Ascending aorta (tissue), 2 donors: ENCODE results near the gene PAM16. TPM values are rescaled to one million over a fixed set of nuclear protein-coding genes. Genes with fewer than 3 reads are reported as not detected.
"Not testable (repeated sequence)": the region's sequence is repeated elsewhere in the genome, so short reads cannot be mapped to it uniquely, and the experiment has no call there.

Experiments used
- DNase-seq, 2 donors: peaks; one replicate each; pipeline ENCODE4 v3.0.0-alpha.2; 2019; ENCODE audit warnings: low spot score in 2 of 2
- H3K27ac ChIP-seq, 2 donors: fragments of 200-600 bp; sonication (generic); one replicate each; pipeline ENCODE4 v1.5.1; 2016 to 2017; ENCODE audit warnings: mild to moderate bottlenecking in 1 of 2
- H3K27me3 ChIP-seq: fragments of 200-600 bp; sonication (generic); one replicate; pipeline ENCODE4 v1.5.1; 2017
- H3K36me3 ChIP-seq, 2 donors: fragments of 200-600 bp; sonication (generic); one replicate each; pipeline ENCODE4 v1.5.1; 2016
- H3K4me1 ChIP-seq, 2 donors: fragments of 200-600 bp; sonication (generic); one replicate each; pipeline ENCODE4 v1.5.1; 2016 to 2017; ENCODE audit warnings: mild to moderate bottlenecking in 1 of 2
- H3K4me3 ChIP-seq, 2 donors: fragments of 200-600 bp; sonication (generic); one replicate each; pipeline ENCODE4 v1.5.1; 2016 to 2017; ENCODE audit warnings: mild to moderate bottlenecking in 1 of 2
- H3K9me3 ChIP-seq, 2 donors: fragments of 200-600 bp; sonication (generic); one replicate each; pipeline ENCODE4 v1.5.1; 2016
- intact Hi-C: fragments of 100-400 bp; cut with DNase I; formaldehyde crosslinking; loops from one replicate; pipeline ENCODE4 v1.15.1; 2023
- total RNA-seq: library from RNA; depleted of rRNA; stranded (reverse); fragments of >200 nt; gene quantifications from one replicate; pipeline ENCODE4 v1.1.0, GENCODE V29; 2016
- TF ChIP-seq, protein P1 (sequence below), 3 experiments: fragments of 200-600 bp in 2 of 3; fragments of 450-650 bp in 1 of 3; sonication (generic) in 2 of 3; IDR thresholded peaks; one replicate each; pipeline ENCODE4 v1.5.1; 2016 to 2019; ENCODE audit warnings: antibody characterized with exemption in 3 of 3, mild to moderate bottlenecking in 1 of 3, moderate library complexity in 1 of 3

Gene PAM16
- 26.6 TPM for total RNA-seq

GRCh38 chr16:4350787-4351659 is at the start of gene PAM16:
TSS of gene PAM16 (minus strand) at chr16:4351321. CDS start at chr16:4351234, 87 bp downstream.
- no peaks in the 10 kb centered on the region for H3K9me3 ChIP-seq
- TF ChIP-seq, protein P1, sequence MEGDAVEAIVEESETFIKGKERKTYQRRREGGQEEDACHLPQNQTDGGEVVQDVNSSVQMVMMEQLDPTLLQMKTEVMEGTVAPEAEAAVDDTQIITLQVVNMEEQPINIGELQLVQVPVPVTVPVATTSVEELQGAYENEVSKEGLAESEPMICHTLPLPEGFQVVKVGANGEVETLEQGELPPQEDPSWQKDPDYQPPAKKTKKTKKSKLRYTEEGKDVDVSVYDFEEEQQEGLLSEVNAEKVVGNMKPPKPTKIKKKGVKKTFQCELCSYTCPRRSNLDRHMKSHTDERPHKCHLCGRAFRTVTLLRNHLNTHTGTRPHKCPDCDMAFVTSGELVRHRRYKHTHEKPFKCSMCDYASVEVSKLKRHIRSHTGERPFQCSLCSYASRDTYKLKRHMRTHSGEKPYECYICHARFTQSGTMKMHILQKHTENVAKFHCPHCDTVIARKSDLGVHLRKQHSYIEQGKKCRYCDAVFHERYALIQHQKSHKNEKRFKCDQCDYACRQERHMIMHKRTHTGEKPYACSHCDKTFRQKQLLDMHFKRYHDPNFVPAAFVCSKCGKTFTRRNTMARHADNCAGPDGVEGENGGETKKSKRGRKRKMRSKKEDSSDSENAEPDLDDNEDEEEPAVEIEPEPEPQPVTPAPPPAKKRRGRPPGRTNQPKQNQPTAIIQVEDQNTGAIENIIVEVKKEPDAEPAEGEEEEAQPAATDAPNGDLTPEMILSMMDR (IDR thresholded peaks at IDR 0.05): peak in 1 of 3 experiments; percentile 14
- no peaks in the 10 kb centered on the region for H3K27me3 ChIP-seq
- H3K4me1 ChIP-seq: peaks cover 0 to 16% of the 10 kb centered on the region in 2 donors
- H3K27ac ChIP-seq: peak within 1 kb of the TSS; percentile 73 to 75
- peak within 1 kb of the TSS; percentile 85 to 88 for H3K4me3 ChIP-seq
- intact Hi-C loops: loop anchor here (1.0 to 5.0 kb wide), 2 partner anchors 20 to 36 kb away; partner anchors contain the start of gene VASN
- DNase-seq: peak; percentile 79 to 97
- peaks cover 0 to 5% of the 10 kb centered on the region in 2 donors for H3K36me3 ChIP-seq

DNA sequence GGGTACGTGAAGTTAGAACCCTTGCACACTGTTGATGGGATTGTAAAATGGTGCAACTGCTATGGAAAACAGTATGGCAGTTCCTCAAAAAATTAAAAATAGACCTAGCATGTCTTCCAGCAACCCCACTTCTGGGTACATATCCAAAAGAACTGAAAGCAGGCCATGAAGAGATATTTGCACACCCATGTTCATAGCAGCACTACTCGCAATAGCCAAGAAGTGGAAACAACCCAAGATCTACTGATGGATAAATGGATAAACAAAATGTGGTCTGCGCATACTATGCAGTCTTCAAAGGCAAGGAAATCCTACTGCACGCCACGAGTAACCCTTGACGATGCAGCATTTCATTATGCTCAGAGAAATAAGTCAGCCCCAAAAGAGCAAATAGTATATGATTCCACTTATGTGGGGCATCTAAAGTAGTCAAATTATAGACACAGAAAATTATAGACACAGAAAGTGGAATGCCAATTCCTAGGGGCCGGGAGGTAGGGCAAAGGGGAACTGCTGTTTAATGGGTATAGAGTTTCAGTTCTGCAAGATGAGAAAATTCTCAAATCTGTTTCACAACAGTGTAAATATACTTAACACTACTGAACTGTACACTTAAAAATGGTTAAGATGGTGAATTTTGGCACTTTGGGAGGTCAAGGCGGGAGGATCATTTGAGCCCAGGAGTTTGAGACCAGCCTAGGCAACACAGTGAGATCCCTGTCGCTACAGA is 48.0 kb upstream of the PAM16 start:
- no peak overlapping the region for H3K4me3 ChIP-seq
- peaks cover 0 to 3% of the 10 kb centered on the region in 2 donors for H3K4me1 ChIP-seq
- peaks cover 0 to 12% of the 10 kb centered on the region in 2 donors for H3K36me3 ChIP-seq
- no peaks in the 10 kb centered on the region for H3K27me3 ChIP-seq
- intact Hi-C loops: no loop called here
- no peaks in the 10 kb centered on the region for H3K9me3 ChIP-seq
- TF ChIP-seq, protein P1 (IDR thresholded peaks at IDR 0.05): no peak
- no peak for DNase-seq
- no peak overlapping the region for H3K27ac ChIP-seq

- intact Hi-C loops: no loop called here
- Histone ChIP-seq H3K4me3 (no peak overlapping the region), H3K36me3 (peaks cover 0 to 4% of the 10 kb centered on the region in 2 donors), H3K27ac (peak overlapping the region in 1 of 2 donors; percentile 5), H3K4me1 (peaks cover 9 to 18% of the 10 kb centered on the region in 2 donors), H3K27me3 (no peaks in the 10 kb centered on the region), H3K9me3 (no peaks in the 10 kb centered on the region)
- TF ChIP-seq, protein P1 (IDR thresholded peaks at IDR 0.05): no peak
- DNase-seq: no peak
Measured at GRCh38 chr16:4395055-4395726, 44.1 kb upstream of the PAM16 start.

DNA sequence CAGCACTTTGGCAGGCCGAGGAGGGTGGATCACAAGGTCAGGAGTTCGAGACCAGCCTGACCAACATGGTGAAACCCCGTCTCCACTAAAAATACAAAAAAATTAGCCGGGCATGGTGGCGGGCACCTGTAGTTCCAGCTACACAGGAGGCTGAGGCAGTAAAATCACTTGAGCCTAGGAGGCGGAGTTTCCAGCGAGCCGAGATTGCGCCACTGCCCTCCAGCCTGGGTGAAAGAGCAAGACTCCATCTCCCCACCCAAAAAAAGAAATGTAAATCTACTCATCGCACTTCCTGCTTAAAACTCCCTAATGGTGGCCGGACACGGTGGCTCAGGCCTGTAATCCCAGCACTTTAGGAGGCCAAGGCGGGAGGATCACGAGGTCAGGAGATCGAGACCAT is 42.7 kb upstream of the PAM16 start:
- DNase-seq, H3K4me3 ChIP-seq, intact Hi-C loops, H3K36me3 ChIP-seq, H3K27me3 ChIP-seq, H3K9me3 ChIP-seq: not testable (repeated sequence)
- Histone ChIP-seq H3K27ac (peak overlapping the region; percentile 94 to 99), H3K4me1 (peaks cover 10 to 25% of the 10 kb centered on the region in 2 donors)

- H3K9me3 ChIP-seq: no peaks in the 10 kb centered on the region
Measured at GRCh38 chr16:4393240-4393600, 42.1 kb upstream of the PAM16 start.

More at GRCh38 chr16:4393240-4393600, 42.1 kb upstream of the PAM16 start:
- H3K4me3 ChIP-seq: no peak overlapping the region
- intact Hi-C loops: no loop called here
- TF ChIP-seq, protein P1 (IDR thresholded peaks at IDR 0.05): peak in 1 of 3 experiments; percentile 1
- DNase-seq: peak in 1 of 2 donors; percentile 79
- no peaks in the 10 kb centered on the region for H3K27me3 ChIP-seq
- H3K27ac ChIP-seq: peak overlapping the region; percentile 94 to 99
- peaks cover 15 to 31% of the 10 kb centered on the region in 2 donors for H3K4me1 ChIP-seq
- peaks cover 0 to 4% of the 10 kb centered on the region in 2 donors for H3K36me3 ChIP-seq
